H1 (cell line): ENCODE measurements around the gene PLA2G4E. TPM values are rescaled to one million over a fixed set of nuclear protein-coding genes. Genes with fewer than 3 reads are reported as not detected.

Source experiments
- CTCF ChIA-PET: fragments of 300-600 bp; sonication (Branson Sonifier 250); formaldehyde crosslinking; loops from one replicate; lab custom pipeline; 2021; ENCODE audit not compliant: partially characterized antibody; lab: Charles Lee
- POLR2A ChIA-PET: fragments of 300-600 bp; sonication (Branson Sonifier 250); formaldehyde crosslinking; loops from one replicate; lab custom pipeline; 2021; ENCODE audit warnings: inconsistent platforms; ENCODE audit not compliant: partially characterized antibody; lab: Charles Lee
- DNase-seq, 2 experiments: peaks; one replicate each; pipeline versions ENCODE4 v3.0.0 to v3.0.0-alpha.2; 2010 to 2022; ENCODE audit warnings: low spot score in 2 of 2, low read depth in 1 of 2, mixed read lengths in 1 of 2
- FAIRE-seq: peaks from 2 replicates; lab custom pipeline; 2011; peaks lifted over from hg19 to GRCh38; lab: Jason Lieb, UNC
- H2AFZ ChIP-seq: 2 replicates; pipeline ENCODE4 v1.8.1; 2012; ENCODE audit warnings: low read length, inconsistent platforms
- H2AK5ac ChIP-seq: 2 replicates; pipeline ENCODE4 v1.6.1; 2013; ENCODE audit warnings: low read depth, low read length
- H2BK120ac ChIP-seq: replicated peaks from 2 replicates; pipeline ENCODE3; 2013; ENCODE audit warnings: low read depth, low read length, inconsistent platforms
- H2BK12ac ChIP-seq: 2 replicates; pipeline ENCODE4 v1.6.1; 2013; ENCODE audit warnings: low read depth, low read length
- H2BK15ac ChIP-seq: 2 replicates; pipeline ENCODE4 v1.6.1; 2013; ENCODE audit warnings: low read length
- H2BK20ac ChIP-seq: 2 replicates; pipeline ENCODE4 v1.6.1; 2013; ENCODE audit warnings: low read length
- H2BK5ac ChIP-seq: 2 replicates; pipeline ENCODE4 v1.6.1; 2013; ENCODE audit warnings: low read depth, low read length
- H3K14ac ChIP-seq: 2 replicates; pipeline ENCODE4 v1.6.1; 2013; ENCODE audit warnings: inconsistent platforms; ENCODE audit not compliant: insufficient read length
- H3K18ac ChIP-seq: 2 replicates; pipeline ENCODE4 v1.6.1; 2013; ENCODE audit warnings: low read length; ENCODE audit errors: extremely low read depth
- H3K23ac ChIP-seq: 2 replicates; pipeline ENCODE4 v1.6.1; 2013; ENCODE audit warnings: inconsistent platforms; ENCODE audit not compliant: insufficient read length
- H3K23me2 ChIP-seq: 2 replicates; pipeline ENCODE4 v1.6.1; 2013; ENCODE audit warnings: low read depth, low read length
- H3K27ac ChIP-seq: 2 replicates; pipeline ENCODE4 v1.6.1; 2011; ENCODE audit warnings: low read depth, low read length, inconsistent platforms
- H3K27me3 ChIP-seq, 4 experiments: replicated peaks in 1 of 4; 1 replicate in 1 of 4; 2 replicates in 3 of 4; pipeline versions ENCODE4 v1.6.1 to v1.8.1; 2011 to 2013; ENCODE audit warnings: low read length in 3 of 4, mild to moderate bottlenecking in 3 of 4, inconsistent platforms in 2 of 4, mixed read lengths in 2 of 4, moderate library complexity in 1 of 4; ENCODE audit not compliant: control insufficient read depth in 3 of 4, insufficient read depth in 3 of 4; ENCODE audit errors: extremely low read depth in 1 of 4
- H3K36me3 ChIP-seq, 4 experiments: 2 replicates each; pipeline versions ENCODE4 v1.6.1 to v1.8.1; 2011 to 2013; ENCODE audit warnings: mild to moderate bottlenecking in 4 of 4, low read length in 3 of 4, moderate library complexity in 2 of 4, control low read depth in 1 of 4, inconsistent platforms in 1 of 4; ENCODE audit not compliant: insufficient read depth in 4 of 4, control insufficient read depth in 2 of 4
- H3K4ac ChIP-seq: replicated peaks from 2 replicates; pipeline ENCODE3; 2013; ENCODE audit warnings: low read length, low read depth, mixed read lengths, inconsistent platforms; ENCODE audit not compliant: insufficient read length
- H3K4me1 ChIP-seq, 4 experiments: replicated peaks in 1 of 4; 1 replicate in 1 of 4; 2 replicates in 3 of 4; pipeline versions ENCODE4 v1.6.1 to v1.8.1; 2011 to 2013; ENCODE audit warnings: low read length in 3 of 4, inconsistent platforms in 2 of 4, mixed read lengths in 1 of 4; ENCODE audit not compliant: insufficient read depth in 4 of 4, control insufficient read depth in 3 of 4
- H3K4me2 ChIP-seq, 2 experiments: 2 replicates each; pipeline versions ENCODE4 v1.6.1 to v1.8.1; 2011 to 2013; ENCODE audit warnings: low read depth in 2 of 2, low read length in 2 of 2, control low read depth in 1 of 2, inconsistent platforms in 1 of 2, mild to moderate bottlenecking in 1 of 2; ENCODE audit not compliant: insufficient read depth in 1 of 2
- H3K4me3 ChIP-seq, 4 experiments: fragments of 200-600, 300-600 bp in 1 of 4; sonication (generic), shearing (Covaris generic), sonication (Bioruptor Twin) in 1 of 4; 2 replicates each; pipeline versions ENCODE4 v1.5.1 to v1.8.1; 2011 to 2016; ENCODE audit warnings: low read length in 4 of 4, low read depth in 3 of 4, control low read depth in 2 of 4, inconsistent platforms in 2 of 4, mild to moderate bottlenecking in 2 of 4, mixed read lengths in 1 of 4, moderate library complexity in 1 of 4; ENCODE audit not compliant: insufficient read depth in 2 of 4; ENCODE audit errors: extremely low read depth in 1 of 4
- H3K56ac ChIP-seq: replicated peaks from 2 replicates; pipeline ENCODE3; 2013; ENCODE audit warnings: low read depth, mild to moderate bottlenecking, mixed read lengths, low read length, inconsistent platforms; ENCODE audit not compliant: insufficient read length
- H3K79me1 ChIP-seq: 2 replicates; pipeline ENCODE4 v1.6.1; 2013; ENCODE audit warnings: low read depth, low read length, control low read depth
- H3K79me2 ChIP-seq, 2 experiments: 2 replicates each; pipeline versions ENCODE4 v1.6.1 to v1.8.1; 2012 to 2013; ENCODE audit warnings: low read length in 2 of 2, mild to moderate bottlenecking in 2 of 2, inconsistent platforms in 1 of 2; ENCODE audit not compliant: insufficient read depth in 2 of 2, control insufficient read depth in 1 of 2
- H3K9ac ChIP-seq, 4 experiments: replicated peaks in 1 of 4; 1 replicate in 1 of 4; 2 replicates in 3 of 4; pipeline versions ENCODE4 v1.6.1 to v1.8.1; 2011 to 2013; ENCODE audit warnings: low read depth in 3 of 4, low read length in 3 of 4, control low read depth in 2 of 4, mild to moderate bottlenecking in 2 of 4, moderate library complexity in 2 of 4, inconsistent platforms in 1 of 4; ENCODE audit errors: extremely low read depth in 1 of 4
- H3K9me3 ChIP-seq, 2 experiments: 2 replicates each; pipeline versions ENCODE4 v1.6.1 to v1.8.1; 2012 to 2013; ENCODE audit warnings: mild to moderate bottlenecking in 2 of 2, moderate library complexity in 2 of 2, control low read depth in 1 of 2, inconsistent platforms in 1 of 2, low read depth in 1 of 2, low read length in 1 of 2, mixed read lengths in 1 of 2; ENCODE audit not compliant: insufficient read depth in 2 of 2
- H4K20me1 ChIP-seq, 2 experiments: replicated peaks in 1 of 2; 2 replicates each; pipeline versions ENCODE3 to v1.8.1; 2011 to 2013; ENCODE audit warnings: inconsistent platforms in 2 of 2, low read length in 2 of 2, mild to moderate bottlenecking in 1 of 2; ENCODE audit not compliant: insufficient read depth in 2 of 2, control insufficient read depth in 1 of 2
- H4K5ac ChIP-seq: 2 replicates; pipeline ENCODE4 v1.6.1; 2013; ENCODE audit warnings: low read length, low read depth, mixed read lengths, inconsistent platforms; ENCODE audit not compliant: insufficient read length
- H4K8ac ChIP-seq: 2 replicates; pipeline ENCODE4 v1.8.0; 2013; ENCODE audit warnings: mild to moderate bottlenecking, moderate library complexity, low read length, inconsistent platforms; ENCODE audit not compliant: insufficient read depth; ENCODE audit errors: extremely low read depth
- H4K91ac ChIP-seq: replicated peaks from 2 replicates; pipeline ENCODE3; 2013; ENCODE audit warnings: low read length, mixed read lengths, inconsistent platforms; ENCODE audit not compliant: insufficient read length
- CHD1 ChIP-seq: IDR thresholded peaks from 2 replicates; pipeline ENCODE4 v1.6.1; 2012; ENCODE audit warnings: low read depth, low read length, improper control_type of control experiment
- SIX5 ChIP-seq: IDR thresholded peaks from 2 replicates; pipeline ENCODE4 v1.6.1; 2011; ENCODE audit warnings: mild to moderate bottlenecking, low read depth, low read length
- SP1 ChIP-seq: IDR thresholded peaks from 2 replicates; pipeline ENCODE4 v1.6.1; 2011; ENCODE audit warnings: low read depth, low read length
- SP4 ChIP-seq: IDR thresholded peaks from 2 replicates; pipeline ENCODE4 v1.6.1; 2012; ENCODE audit warnings: low read length, inconsistent platforms
- WGBS, 2 experiments: shearing (Covaris generic) in 1 of 2; methylation state at CpG; one replicate each; pipeline versions ENCODE4 v1.1.6 to v1.1.7; 2013 to 2015; ENCODE audit warnings: low lambda C conversion rate in 2 of 2, mixed read lengths in 2 of 2, inconsistent platforms in 1 of 2, low coverage in 1 of 2, missing lambda C conversion rate in 1 of 2; ENCODE audit not compliant: insufficient replicate concordance in 2 of 2, insufficient coverage in 1 of 2, insufficient read length in 1 of 2; ENCODE audit errors: extremely low coverage in 1 of 2, missing lambda C conversion rate in 1 of 2; 5-methylcytosine and 5-hydroxymethylcytosine counted together
- polyA plus RNA-seq, 7 experiments: library from polyadenylated mRNA; depleted of rRNA in 3 of 7; stranded (reverse) in 5 of 7; unstranded in 2 of 7; fragments of >200 nt in 5 of 7; fragments of 200-250 nt in 2 of 7; gene quantifications; 1 replicate in 5 of 7; 2 replicates in 1 of 7; 4 replicates in 1 of 7; pipeline versions ENCODE4 v1.2.1 to v1.2.3, GENCODE V29; 2011 to 2013; ENCODE audit warnings: missing spikeins in 2 of 7, mixed read lengths in 2 of 7
- total RNA-seq: library from RNA; stranded (reverse); fragmentation: NEBNext Ultra II Directional; extraction: Animal tissue kit (Norgen Biotek cat#: 25700); gene quantifications from 2 replicates; pipeline ENCODE4 v1.2.1, GENCODE V29; 2021

Gene PLA2G4E
- total and polyA plus RNA-seq, 2 of the 8 experiments (the other 6 are each of a cell fraction or from before 2014, with no cell fraction given) = 0.03 TPM; not detected in 1

GRCh38 chr15:42068601-42069000 is 47.8 kb upstream of the PLA2G4E start:
- Histone ChIP-seq H3K9me3 (no peaks in the 10 kb centered on the region), H3K14ac (no peak overlapping the region), H3K56ac (no peak overlapping the region), H3K4me2 (no peak overlapping the region), H3K27ac (no peak overlapping the region), H3K4me1 (peaks cover 0 to 2% (median 0%) of the 10 kb centered on the region in 4 experiments; a peak in 3 of 7 replicates), H2BK20ac (no peak overlapping the region), H3K79me2 (no peaks in the 10 kb centered on the region), H2BK120ac (no peak overlapping the region), H2AFZ (no peak overlapping the region), H3K4me3 (no peak overlapping the region), H2AK5ac (no peak overlapping the region), H4K5ac (no peak overlapping the region), H2BK15ac (no peak overlapping the region), H4K8ac (no peak overlapping the region), H3K4ac (no peak overlapping the region), H3K79me1 (no peaks in the 10 kb centered on the region), H4K20me1 (no peaks in the 10 kb centered on the region), H3K27me3 (no peaks in the 10 kb centered on the region), H3K36me3 (no peaks in the 10 kb centered on the region), H3K23me2 (no peaks in the 10 kb centered on the region), H3K18ac (no peak overlapping the region), H2BK5ac (no peak overlapping the region), H3K23ac (no peak overlapping the region), H3K9ac (no peak overlapping the region), H2BK12ac (no peak overlapping the region), H4K91ac (no peak overlapping the region)
- ChIA-PET CTCF (interaction anchor here (0.5 to 17.2 kb wide), 14 partner anchors 12 to 407 kb away, joined by 3 to 425 read pairs (median 4); partner anchors contain the start of gene PLA2G4F), POLR2A (interaction anchor here (0.8 kb wide), 1 partner anchor 16 kb away, joined by 3 read pairs; no protein-coding TSS in a partner anchor)
- FAIRE-seq = no peak
- TF ChIP-seq CHD1 (no peak), SP4 (no peak), SIX5 (no peak), SP1 (no peak)
- DNase-seq = no peak
- 91% methylated on average over 14 of the region's 14 CpGs; no CpG with 5 or more reads in 1 of the 2 experiments for WGBS, 2 experiments
